Measurements from ENCODE around the gene WASF3. TPM values are rescaled to one million over a fixed set of nuclear protein-coding genes. Genes with fewer than 3 reads are reported as not detected.

The WASF3 gene
- polyA plus RNA-seq, 3 donors = not detected

DNA sequence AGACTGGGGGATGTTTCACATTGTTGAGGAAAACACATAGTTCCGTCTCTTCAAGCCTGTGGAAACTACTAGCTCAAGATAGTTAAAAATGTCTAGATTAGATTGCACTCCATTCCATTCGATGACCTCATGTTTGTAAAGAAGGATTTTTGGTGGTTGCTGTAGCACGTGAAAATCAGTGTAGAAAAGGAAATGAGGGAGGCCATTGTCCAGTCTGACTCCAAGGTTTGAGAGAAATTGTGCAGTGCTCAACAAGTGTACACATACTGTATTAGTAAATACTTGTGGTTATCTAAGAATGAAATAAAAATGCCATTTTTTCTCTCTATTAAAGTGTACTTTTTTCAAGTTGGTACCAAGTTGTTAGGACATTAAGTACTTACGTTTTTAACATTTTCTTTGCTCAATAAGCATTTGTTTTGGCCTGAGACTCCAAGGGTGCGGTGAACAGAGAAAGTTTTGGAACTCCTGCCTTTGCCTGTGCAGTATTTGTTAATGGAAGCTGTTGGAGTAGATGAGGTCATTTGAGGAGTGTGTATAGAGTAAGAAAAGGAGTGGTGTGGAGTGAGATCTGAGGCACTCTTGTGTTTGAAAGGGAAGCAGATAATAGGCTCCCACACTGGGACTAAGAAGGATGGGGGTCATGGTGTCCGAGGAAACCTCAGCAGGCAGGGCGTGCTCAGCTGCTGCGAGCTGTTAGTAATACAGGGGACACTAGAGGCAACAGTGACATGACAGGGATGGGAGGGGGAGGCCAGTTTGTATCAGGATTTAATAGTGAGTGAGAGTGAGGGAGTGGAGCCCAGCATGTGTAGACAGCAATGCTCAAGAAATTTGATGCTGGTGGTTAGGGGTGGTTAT is 4.4 kb downstream of the WASF3 start:
- Histone ChIP-seq H3K4me2 (replicated peaks; ENCODE audit: extremely low read depth, low read length, poor library complexity, severe bottlenecking) (no peak overlapping the region), H3K79me2 (ENCODE audit: insufficient read depth, low read length) (no peaks in the 10 kb centered on the region), H3K4me1 (ENCODE audit: control insufficient read depth in 1 of 2, insufficient read depth in 2 of 2, low read length in 2 of 2) (peaks cover 2 to 11% of the 10 kb centered on the region in 2 donors), H3K4me3 (replicated peaks in 1 of 3; ENCODE audit: low read depth in 2 of 3, low read length in 3 of 3) (no peak overlapping the region), H3K9ac (ENCODE audit: insufficient read depth, low read length, poor library complexity, severe bottlenecking) (no peak overlapping the region), H3K27ac (ENCODE audit: low read depth in 1 of 2, low read length in 2 of 2) (no peak overlapping the region), H3K27me3 (ENCODE audit: control insufficient read depth in 2 of 2, insufficient read depth in 2 of 2, low read length in 2 of 2) (peaks cover 31 to 37% of the 10 kb centered on the region in 2 donors), H3K36me3 (replicated peaks in 1 of 2; ENCODE audit: control insufficient read depth in 1 of 2, insufficient read depth in 2 of 2, low read length in 2 of 2) (no peaks in the 10 kb centered on the region), H3K9me3 (replicated peaks in 1 of 2; ENCODE audit: control insufficient read depth in 1 of 2, insufficient read depth in 1 of 2, low read length in 2 of 2) (peaks cover 0 to 10% of the 10 kb centered on the region in 2 donors), H4K20me1 (ENCODE audit: insufficient read depth, low read length) (no peaks in the 10 kb centered on the region), H2AFZ (ENCODE audit: insufficient read depth, low read depth, low read length, poor library complexity, severe bottlenecking) (no peak overlapping the region)
- no peak for DNase-seq
- Mint-ChIP-seq H3K4me3 (no peak overlapping the region), H3K9me3 (peaks cover 0 to 7% (median 0%) of the 10 kb centered on the region in 7 donors), H3K4me1 (peaks cover 3% of the 10 kb centered on the region), H3K27me3 (ENCODE audit: low read depth in 3 of 3) (peaks cover 7 to 36% (median 25%) of the 10 kb centered on the region in 3 donors), H3K27ac (no peak overlapping the region), H3K36me3 (peaks cover 0 to 2% of the 10 kb centered on the region in 2 donors)
- intact Hi-C loops (cut with micrococcal nuclease) = no loop called here
- TF ChIP-seq, protein P1, sequence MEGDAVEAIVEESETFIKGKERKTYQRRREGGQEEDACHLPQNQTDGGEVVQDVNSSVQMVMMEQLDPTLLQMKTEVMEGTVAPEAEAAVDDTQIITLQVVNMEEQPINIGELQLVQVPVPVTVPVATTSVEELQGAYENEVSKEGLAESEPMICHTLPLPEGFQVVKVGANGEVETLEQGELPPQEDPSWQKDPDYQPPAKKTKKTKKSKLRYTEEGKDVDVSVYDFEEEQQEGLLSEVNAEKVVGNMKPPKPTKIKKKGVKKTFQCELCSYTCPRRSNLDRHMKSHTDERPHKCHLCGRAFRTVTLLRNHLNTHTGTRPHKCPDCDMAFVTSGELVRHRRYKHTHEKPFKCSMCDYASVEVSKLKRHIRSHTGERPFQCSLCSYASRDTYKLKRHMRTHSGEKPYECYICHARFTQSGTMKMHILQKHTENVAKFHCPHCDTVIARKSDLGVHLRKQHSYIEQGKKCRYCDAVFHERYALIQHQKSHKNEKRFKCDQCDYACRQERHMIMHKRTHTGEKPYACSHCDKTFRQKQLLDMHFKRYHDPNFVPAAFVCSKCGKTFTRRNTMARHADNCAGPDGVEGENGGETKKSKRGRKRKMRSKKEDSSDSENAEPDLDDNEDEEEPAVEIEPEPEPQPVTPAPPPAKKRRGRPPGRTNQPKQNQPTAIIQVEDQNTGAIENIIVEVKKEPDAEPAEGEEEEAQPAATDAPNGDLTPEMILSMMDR (IDR thresholded peaks at IDR 0.05) = no peak
- 83% methylated on average over 7 of the region's 8 CpGs for WGBS (ENCODE audit: insufficient coverage)

DNA sequence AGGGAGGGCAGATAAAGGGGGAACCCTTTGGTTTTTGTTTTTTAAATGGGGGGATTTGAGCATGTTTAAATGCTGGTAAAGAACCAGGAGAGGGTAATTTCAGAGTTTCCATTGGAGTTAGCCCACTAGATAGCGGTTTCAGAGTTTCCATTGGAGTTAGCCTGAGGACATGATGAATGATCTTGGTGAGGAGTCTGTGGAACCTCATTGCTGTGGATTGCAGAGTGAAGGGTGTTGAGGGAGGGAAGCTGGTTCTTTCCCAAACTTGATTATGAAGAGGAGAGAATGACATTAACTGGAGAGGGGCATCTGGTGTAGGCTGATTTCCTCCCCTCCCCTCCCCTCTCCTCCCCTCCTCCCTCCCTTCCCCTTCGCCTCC is 5.0 kb downstream of the WASF3 start:
- intact Hi-C loops (cut with micrococcal nuclease) = no loop called here
- Histone ChIP-seq H3K9me3 (replicated peaks in 1 of 2; ENCODE audit: control insufficient read depth in 1 of 2, insufficient read depth in 1 of 2, low read length in 2 of 2) (peaks cover 0 to 5% of the 10 kb centered on the region in 2 donors), H3K9ac (ENCODE audit: insufficient read depth, low read length, poor library complexity, severe bottlenecking) (no peak overlapping the region), H3K27ac (ENCODE audit: low read depth in 1 of 2, low read length in 2 of 2) (no peak overlapping the region), H2AFZ (ENCODE audit: insufficient read depth, low read depth, low read length, poor library complexity, severe bottlenecking) (no peak overlapping the region), H3K27me3 (ENCODE audit: control insufficient read depth in 2 of 2, insufficient read depth in 2 of 2, low read length in 2 of 2) (peaks cover 26 to 32% of the 10 kb centered on the region in 2 donors), H3K36me3 (replicated peaks in 1 of 2; ENCODE audit: control insufficient read depth in 1 of 2, insufficient read depth in 2 of 2, low read length in 2 of 2) (no peaks in the 10 kb centered on the region), H4K20me1 (ENCODE audit: insufficient read depth, low read length) (no peaks in the 10 kb centered on the region), H3K79me2 (ENCODE audit: insufficient read depth, low read length) (no peaks in the 10 kb centered on the region), H3K4me3 (replicated peaks in 1 of 3; ENCODE audit: low read depth in 2 of 3, low read length in 3 of 3) (no peak overlapping the region), H3K4me1 (ENCODE audit: control insufficient read depth in 1 of 2, insufficient read depth in 2 of 2, low read length in 2 of 2) (peaks cover 2 to 11% of the 10 kb centered on the region in 2 donors), H3K4me2 (replicated peaks; ENCODE audit: extremely low read depth, low read length, poor library complexity, severe bottlenecking) (no peak overlapping the region)
- 100% methylated on average over 1 of the region's 2 CpGs for WGBS (ENCODE audit: insufficient coverage)
- Mint-ChIP-seq H3K36me3 (peaks cover 0 to 2% of the 10 kb centered on the region in 2 donors), H3K9me3 (peaks cover 0 to 7% (median 0%) of the 10 kb centered on the region in 7 donors), H3K4me3 (no peak overlapping the region), H3K27me3 (ENCODE audit: low read depth in 3 of 3) (peaks cover 2 to 30% (median 20%) of the 10 kb centered on the region in 3 donors), H3K27ac (no peak overlapping the region), H3K4me1 (peaks cover 3% of the 10 kb centered on the region)
- DNase-seq = no peak
- TF ChIP-seq, protein P1 (IDR thresholded peaks at IDR 0.05) = no peak

Measured in CD14-positive monocyte (primary cell).